HG03159 (cell line): ENCODE measurements around the gene S100A5.

ENCODE experiments used
- ATAC-seq: cut with Tn5 transposase; IDR thresholded peaks from one replicate; pipeline ENCODE4 v1.9.1; 2021; ENCODE audit warnings: mild to moderate bottlenecking, moderate library complexity; ENCODE audit not compliant: unreplicated experiment

Gene S100A5

GRCh38 chr1:153513023-153513422 lies 27.7 kb downstream of the S100A5 start:
- no peak for ATAC-seq

DNA sequence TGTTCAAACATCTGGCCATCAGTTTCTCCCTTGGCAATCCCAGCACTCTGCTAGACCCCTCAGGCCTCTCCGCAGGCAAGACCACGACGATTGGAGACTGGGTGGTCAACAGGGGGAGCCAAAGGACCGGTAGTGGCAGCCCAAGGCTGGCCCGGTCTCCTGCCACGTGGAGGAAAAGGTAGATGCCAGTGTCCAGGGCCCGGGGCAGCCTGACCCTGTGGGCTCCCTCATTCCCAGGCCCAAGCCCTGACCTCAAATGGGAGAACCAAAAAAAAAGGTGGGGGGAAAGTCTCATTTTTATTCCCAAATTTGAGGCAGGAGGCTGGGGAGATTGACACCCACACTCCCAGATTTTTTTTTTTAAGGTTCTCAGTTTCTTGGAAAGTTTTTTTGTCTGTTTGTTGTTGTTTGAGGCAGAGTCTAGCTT lies 29.7 kb downstream of the S100A5 start:
- ATAC-seq: no peak

- ATAC-seq: no peak
These were observed 30.9 kb downstream of the S100A5 start for GRCh38 chr1:153509729-153510354.

DNA sequence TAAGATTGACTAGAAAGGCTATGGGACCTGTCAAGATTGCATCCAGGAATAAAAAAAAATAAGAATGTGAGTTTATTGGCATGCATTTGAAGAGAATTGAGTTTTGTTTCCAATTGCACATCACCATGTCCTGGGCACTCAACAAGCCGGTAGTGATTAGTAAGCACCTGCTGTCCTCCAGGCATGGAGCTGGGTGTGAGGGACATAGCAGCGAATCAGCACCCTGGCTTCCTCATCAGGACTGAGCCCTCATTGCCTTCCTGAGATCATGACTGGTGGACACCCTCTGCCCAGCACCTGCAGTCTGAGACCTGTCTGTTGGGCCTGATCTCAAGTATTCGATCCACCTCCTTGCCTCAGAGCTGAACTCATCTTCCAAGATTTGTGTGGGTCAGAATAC lies 31.7 kb downstream of the S100A5 start:
- ATAC-seq: no peak

DNA sequence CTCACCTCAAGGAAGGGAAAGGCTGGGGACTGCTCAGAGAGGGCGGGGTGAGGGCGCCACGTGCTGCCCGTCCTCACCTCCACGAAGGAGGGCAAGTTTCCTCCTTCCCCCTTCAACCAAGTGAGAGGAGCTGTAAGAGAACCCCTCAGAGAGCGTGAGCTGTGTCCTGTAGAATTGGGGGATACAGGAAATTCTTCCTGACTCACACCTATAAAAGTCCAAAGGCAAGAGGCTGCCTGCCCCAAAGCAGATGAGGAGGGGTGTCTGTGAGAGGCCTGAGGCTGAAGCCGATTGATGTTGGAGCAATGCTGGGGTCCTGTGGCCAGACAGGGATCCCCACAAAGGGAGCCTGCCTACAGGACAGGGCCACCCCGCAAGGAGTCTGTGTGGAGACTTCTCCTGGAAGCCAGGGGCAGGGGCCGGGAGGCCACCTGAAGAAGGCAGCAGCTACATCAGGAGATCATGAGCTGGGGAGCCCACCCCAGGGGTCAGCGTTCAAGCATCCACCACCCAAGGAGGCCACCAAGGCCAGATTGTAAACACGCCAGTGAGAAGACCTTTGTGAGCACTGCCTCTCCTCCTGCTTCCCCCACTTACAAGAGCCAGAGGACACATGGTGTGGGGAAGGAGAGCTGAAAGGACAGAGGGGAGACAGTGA lies 32.7 kb downstream of the S100A5 start:
- no peak for ATAC-seq

DNA sequence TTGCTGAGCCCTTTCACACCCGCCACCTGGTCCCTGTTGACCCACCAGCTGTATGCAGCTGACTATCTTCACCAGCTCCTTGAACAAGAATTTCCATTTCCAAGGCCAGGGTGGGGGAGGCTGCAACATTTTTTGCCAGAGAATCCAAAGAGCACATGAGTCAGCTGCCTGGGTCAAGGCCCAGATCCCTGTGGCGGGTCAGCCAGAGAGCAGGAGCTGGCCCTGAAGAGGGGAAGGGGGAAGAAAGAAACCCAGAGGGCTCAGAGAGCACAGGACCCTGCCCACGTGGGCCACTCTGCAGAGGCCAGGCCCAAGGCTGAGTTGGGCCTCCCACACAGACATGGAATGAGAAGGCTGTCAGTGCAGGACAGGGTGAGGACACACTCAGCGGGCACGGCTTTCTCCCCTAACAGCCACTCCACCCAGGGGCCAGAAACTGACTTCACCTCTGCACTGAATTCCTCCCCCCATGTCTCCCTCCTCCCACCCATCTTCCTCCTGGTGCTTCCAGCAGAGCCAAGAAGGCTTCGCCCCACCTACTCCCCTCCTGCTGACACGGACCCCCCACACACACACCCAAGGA lies 33.8 kb downstream of the S100A5 start:
- ATAC-seq: no peak

- no peak for ATAC-seq
These were observed 34.3 kb downstream of the S100A5 start for GRCh38 chr1:153506386-153506785.

- no peak for ATAC-seq
These were observed 35.2 kb downstream of the S100A5 start for GRCh38 chr1:153505576-153505975.

- no peak for ATAC-seq
These were observed 37.0 kb downstream of the S100A5 start for GRCh38 chr1:153503766-153504165.

GRCh38 chr1:153498746-153499145 lies 42.0 kb downstream of the S100A5 start:
- ATAC-seq: no peak

DNA sequence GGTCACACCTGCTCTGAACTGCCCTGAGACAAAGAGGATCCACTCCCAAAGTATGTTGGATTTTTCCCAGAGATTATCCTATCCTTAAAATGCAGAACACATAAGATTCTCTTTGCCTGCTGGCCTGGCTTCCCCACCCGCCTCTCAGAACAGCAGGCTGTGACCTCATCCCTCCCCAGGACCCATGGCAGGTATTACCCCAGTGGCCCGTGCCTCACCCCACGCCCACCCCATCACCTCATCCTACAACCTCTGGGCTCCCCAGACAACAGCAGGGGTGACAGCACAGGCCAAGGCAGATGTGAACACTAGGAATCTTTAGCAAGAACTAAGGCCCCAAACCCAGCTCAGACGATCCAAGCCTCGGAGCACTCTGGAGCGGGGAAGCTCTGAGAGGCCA lies 45.2 kb downstream of the S100A5 start:
- no peak for ATAC-seq

DNA sequence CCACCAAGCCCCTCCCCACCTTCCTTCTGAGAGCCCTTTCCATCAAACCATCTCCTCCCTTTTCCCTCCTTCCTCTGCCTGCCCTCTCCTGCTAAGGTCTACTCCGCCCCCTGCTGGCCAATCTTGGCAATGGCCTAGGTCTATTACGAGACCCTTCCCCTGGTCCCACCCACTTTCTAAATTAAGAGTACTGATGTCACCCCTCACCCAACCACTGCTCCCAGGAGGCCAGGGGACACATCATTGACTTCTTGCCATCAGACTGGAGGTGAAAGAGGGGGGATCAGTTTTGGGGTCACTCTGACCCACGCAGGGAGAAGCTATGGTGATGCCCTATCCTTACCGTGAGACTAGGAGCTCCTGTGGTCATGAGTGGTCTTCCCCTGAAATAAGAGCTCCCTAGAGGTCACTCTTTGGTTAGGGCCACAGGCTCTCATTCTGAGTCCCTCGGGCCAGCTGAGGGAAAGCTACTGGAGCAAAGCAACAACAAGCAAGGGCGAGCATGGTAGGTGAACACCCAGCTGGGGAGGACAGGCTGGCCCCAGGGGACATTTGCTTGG lies 45.7 kb downstream of the S100A5 start:
- no peak for ATAC-seq

DNA sequence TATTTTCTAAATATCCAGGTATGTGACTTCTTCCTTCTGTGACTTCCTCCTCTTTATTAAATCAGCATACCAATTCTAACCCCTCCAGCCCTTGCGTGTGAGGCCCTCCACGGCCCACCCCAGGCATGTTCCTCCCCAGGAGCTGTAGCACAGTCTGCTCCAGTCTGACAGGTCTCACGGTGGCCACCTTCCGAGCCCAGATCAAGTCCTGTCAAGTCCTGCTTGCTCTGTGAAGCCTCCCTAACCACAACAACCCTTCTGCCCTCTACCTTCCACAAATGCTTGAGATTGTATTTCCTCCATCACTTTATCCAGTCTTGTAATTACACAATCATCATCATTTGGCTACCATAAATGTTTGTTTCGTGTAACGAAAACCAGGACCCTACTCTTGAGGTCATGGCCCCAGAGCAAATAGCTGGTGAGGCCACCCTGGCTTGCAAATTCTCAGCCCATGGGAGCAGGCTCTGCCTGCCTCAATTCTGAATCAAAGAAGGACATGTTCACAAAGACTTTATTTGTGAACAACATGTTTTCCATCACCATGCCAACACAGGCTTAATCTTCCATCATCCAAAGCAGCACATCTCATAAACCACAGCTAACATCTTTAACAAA lies 47.3 kb downstream of the S100A5 start:
- ATAC-seq: no peak

- no peak for ATAC-seq
These were observed 50.3 kb downstream of the S100A5 start for GRCh38 chr1:153490272-153491051.

- no peak for ATAC-seq
These were observed 52.0 kb downstream of the S100A5 start for GRCh38 chr1:153488731-153489130.

DNA sequence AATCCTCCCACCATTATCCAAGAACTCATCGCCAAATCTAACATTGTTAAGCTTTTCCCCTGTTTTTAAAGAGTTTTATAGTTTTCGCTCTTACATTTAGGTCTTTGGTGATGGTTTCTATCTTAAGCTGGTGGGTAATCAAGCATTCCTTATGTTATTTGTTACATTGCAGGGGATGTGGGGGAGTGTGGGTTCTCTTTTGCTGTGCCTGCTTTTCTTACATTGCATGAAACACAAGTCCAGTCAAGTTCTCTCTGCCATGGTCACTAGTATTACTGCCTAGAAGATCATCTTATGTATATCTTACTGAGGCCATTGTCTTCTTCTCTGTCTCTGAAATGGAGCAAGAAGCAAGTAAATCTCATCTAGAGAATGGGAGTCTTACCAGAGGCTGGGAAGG lies 53.0 kb downstream of the S100A5 start:
- no peak for ATAC-seq
